H1 (cell line): ENCODE data around the gene SEMA3F. TPM values are rescaled to one million over a fixed set of nuclear protein-coding genes. Genes with fewer than 3 reads are reported as not detected.

ENCODE experiments used
- CTCF ChIA-PET: fragments of 300-600 bp; sonication (Branson Sonifier 250); formaldehyde crosslinking; loops from one replicate; lab custom pipeline; 2021; ENCODE audit not compliant: partially characterized antibody; lab: Charles Lee
- POLR2A ChIA-PET: fragments of 300-600 bp; sonication (Branson Sonifier 250); formaldehyde crosslinking; loops from one replicate; lab custom pipeline; 2021; ENCODE audit warnings: inconsistent platforms; ENCODE audit not compliant: partially characterized antibody; lab: Charles Lee
- DNase-seq, 2 experiments: peaks; one replicate each; pipeline versions ENCODE4 v3.0.0 to v3.0.0-alpha.2; 2010 to 2022; ENCODE audit warnings: low spot score in 2 of 2, low read depth in 1 of 2, mixed read lengths in 1 of 2
- FAIRE-seq: peaks from 2 replicates; lab custom pipeline; 2011; peaks lifted over from hg19 to GRCh38; lab: Jason Lieb, UNC
- H2AFZ ChIP-seq: 2 replicates; pipeline ENCODE4 v1.8.1; 2012; ENCODE audit warnings: low read length, inconsistent platforms
- H2AK5ac ChIP-seq: 2 replicates; pipeline ENCODE4 v1.6.1; 2013; ENCODE audit warnings: low read depth, low read length
- H2BK120ac ChIP-seq: replicated peaks from 2 replicates; pipeline ENCODE3; 2013; ENCODE audit warnings: low read depth, low read length, inconsistent platforms
- H2BK12ac ChIP-seq: 2 replicates; pipeline ENCODE4 v1.6.1; 2013; ENCODE audit warnings: low read depth, low read length
- H2BK15ac ChIP-seq: 2 replicates; pipeline ENCODE4 v1.6.1; 2013; ENCODE audit warnings: low read length
- H2BK20ac ChIP-seq: 2 replicates; pipeline ENCODE4 v1.6.1; 2013; ENCODE audit warnings: low read length
- H2BK5ac ChIP-seq: 2 replicates; pipeline ENCODE4 v1.6.1; 2013; ENCODE audit warnings: low read depth, low read length
- H3K14ac ChIP-seq: 2 replicates; pipeline ENCODE4 v1.6.1; 2013; ENCODE audit warnings: inconsistent platforms; ENCODE audit not compliant: insufficient read length
- H3K18ac ChIP-seq: 2 replicates; pipeline ENCODE4 v1.6.1; 2013; ENCODE audit warnings: low read length; ENCODE audit errors: extremely low read depth
- H3K23ac ChIP-seq: 2 replicates; pipeline ENCODE4 v1.6.1; 2013; ENCODE audit warnings: inconsistent platforms; ENCODE audit not compliant: insufficient read length
- H3K23me2 ChIP-seq: 2 replicates; pipeline ENCODE4 v1.6.1; 2013; ENCODE audit warnings: low read depth, low read length
- H3K27ac ChIP-seq: 2 replicates; pipeline ENCODE4 v1.6.1; 2011; ENCODE audit warnings: low read depth, low read length, inconsistent platforms
- H3K27me3 ChIP-seq, 4 experiments: replicated peaks in 1 of 4; 1 replicate in 1 of 4; 2 replicates in 3 of 4; pipeline versions ENCODE4 v1.6.1 to v1.8.1; 2011 to 2013; ENCODE audit warnings: low read length in 3 of 4, mild to moderate bottlenecking in 3 of 4, inconsistent platforms in 2 of 4, mixed read lengths in 2 of 4, moderate library complexity in 1 of 4; ENCODE audit not compliant: control insufficient read depth in 3 of 4, insufficient read depth in 3 of 4; ENCODE audit errors: extremely low read depth in 1 of 4
- H3K36me3 ChIP-seq, 4 experiments: 2 replicates each; pipeline versions ENCODE4 v1.6.1 to v1.8.1; 2011 to 2013; ENCODE audit warnings: mild to moderate bottlenecking in 4 of 4, low read length in 3 of 4, moderate library complexity in 2 of 4, control low read depth in 1 of 4, inconsistent platforms in 1 of 4; ENCODE audit not compliant: insufficient read depth in 4 of 4, control insufficient read depth in 2 of 4
- H3K4ac ChIP-seq: replicated peaks from 2 replicates; pipeline ENCODE3; 2013; ENCODE audit warnings: low read length, low read depth, mixed read lengths, inconsistent platforms; ENCODE audit not compliant: insufficient read length
- H3K4me1 ChIP-seq, 4 experiments: replicated peaks in 1 of 4; 1 replicate in 1 of 4; 2 replicates in 3 of 4; pipeline versions ENCODE4 v1.6.1 to v1.8.1; 2011 to 2013; ENCODE audit warnings: low read length in 3 of 4, inconsistent platforms in 2 of 4, mixed read lengths in 1 of 4; ENCODE audit not compliant: insufficient read depth in 4 of 4, control insufficient read depth in 3 of 4
- H3K4me2 ChIP-seq, 2 experiments: 2 replicates each; pipeline versions ENCODE4 v1.6.1 to v1.8.1; 2011 to 2013; ENCODE audit warnings: low read depth in 2 of 2, low read length in 2 of 2, control low read depth in 1 of 2, inconsistent platforms in 1 of 2, mild to moderate bottlenecking in 1 of 2; ENCODE audit not compliant: insufficient read depth in 1 of 2
- H3K4me3 ChIP-seq, 4 experiments: fragments of 200-600, 300-600 bp in 1 of 4; sonication (generic), shearing (Covaris generic), sonication (Bioruptor Twin) in 1 of 4; 2 replicates each; pipeline versions ENCODE4 v1.5.1 to v1.8.1; 2011 to 2016; ENCODE audit warnings: low read length in 4 of 4, low read depth in 3 of 4, control low read depth in 2 of 4, inconsistent platforms in 2 of 4, mild to moderate bottlenecking in 2 of 4, mixed read lengths in 1 of 4, moderate library complexity in 1 of 4; ENCODE audit not compliant: insufficient read depth in 2 of 4; ENCODE audit errors: extremely low read depth in 1 of 4
- H3K56ac ChIP-seq: replicated peaks from 2 replicates; pipeline ENCODE3; 2013; ENCODE audit warnings: low read depth, mild to moderate bottlenecking, mixed read lengths, low read length, inconsistent platforms; ENCODE audit not compliant: insufficient read length
- H3K79me1 ChIP-seq: 2 replicates; pipeline ENCODE4 v1.6.1; 2013; ENCODE audit warnings: low read depth, low read length, control low read depth
- H3K79me2 ChIP-seq, 2 experiments: 2 replicates each; pipeline versions ENCODE4 v1.6.1 to v1.8.1; 2012 to 2013; ENCODE audit warnings: low read length in 2 of 2, mild to moderate bottlenecking in 2 of 2, inconsistent platforms in 1 of 2; ENCODE audit not compliant: insufficient read depth in 2 of 2, control insufficient read depth in 1 of 2
- H3K9ac ChIP-seq, 4 experiments: replicated peaks in 1 of 4; 1 replicate in 1 of 4; 2 replicates in 3 of 4; pipeline versions ENCODE4 v1.6.1 to v1.8.1; 2011 to 2013; ENCODE audit warnings: low read depth in 3 of 4, low read length in 3 of 4, control low read depth in 2 of 4, mild to moderate bottlenecking in 2 of 4, moderate library complexity in 2 of 4, inconsistent platforms in 1 of 4; ENCODE audit errors: extremely low read depth in 1 of 4
- H3K9me3 ChIP-seq, 2 experiments: 2 replicates each; pipeline versions ENCODE4 v1.6.1 to v1.8.1; 2012 to 2013; ENCODE audit warnings: mild to moderate bottlenecking in 2 of 2, moderate library complexity in 2 of 2, control low read depth in 1 of 2, inconsistent platforms in 1 of 2, low read depth in 1 of 2, low read length in 1 of 2, mixed read lengths in 1 of 2; ENCODE audit not compliant: insufficient read depth in 2 of 2
- H4K20me1 ChIP-seq, 2 experiments: replicated peaks in 1 of 2; 2 replicates each; pipeline versions ENCODE3 to v1.8.1; 2011 to 2013; ENCODE audit warnings: inconsistent platforms in 2 of 2, low read length in 2 of 2, mild to moderate bottlenecking in 1 of 2; ENCODE audit not compliant: insufficient read depth in 2 of 2, control insufficient read depth in 1 of 2
- H4K5ac ChIP-seq: 2 replicates; pipeline ENCODE4 v1.6.1; 2013; ENCODE audit warnings: low read length, low read depth, mixed read lengths, inconsistent platforms; ENCODE audit not compliant: insufficient read length
- H4K8ac ChIP-seq: 2 replicates; pipeline ENCODE4 v1.8.0; 2013; ENCODE audit warnings: mild to moderate bottlenecking, moderate library complexity, low read length, inconsistent platforms; ENCODE audit not compliant: insufficient read depth; ENCODE audit errors: extremely low read depth
- H4K91ac ChIP-seq: replicated peaks from 2 replicates; pipeline ENCODE3; 2013; ENCODE audit warnings: low read length, mixed read lengths, inconsistent platforms; ENCODE audit not compliant: insufficient read length
- CBX8 ChIP-seq: fragments of 300-800, 300-1000 bp; sonication (generic); IDR thresholded peaks from 2 replicates; pipeline ENCODE4 v1.7.1; 2016; ENCODE audit warnings: low read depth, low read length, borderline replicate concordance
- CEBPB ChIP-seq: IDR thresholded peaks from 2 replicates; pipeline ENCODE4 v1.6.1; 2012; ENCODE audit warnings: low read depth, low read length
- CHD2 ChIP-seq: IDR thresholded peaks from 2 replicates; pipeline ENCODE4 v1.6.1; 2012; ENCODE audit warnings: low read length, improper control_type of control experiment
- GABPA ChIP-seq: IDR thresholded peaks from 2 replicates; pipeline ENCODE4 v1.6.1; 2011; ENCODE audit warnings: mild to moderate bottlenecking, low read length, moderate library complexity, borderline replicate concordance; ENCODE audit not compliant: insufficient read depth
- KDM1A ChIP-seq: fragments of 200-600, 300-600 bp; sonication (generic); IDR thresholded peaks from 2 replicates; pipeline ENCODE4 v1.7.1; 2016; ENCODE audit warnings: mild to moderate bottlenecking, low read length, borderline replicate concordance
- NANOG ChIP-seq: IDR thresholded peaks from 2 replicates; pipeline ENCODE4 v1.6.1; 2011; ENCODE audit warnings: low read length, low read depth, mild to moderate bottlenecking, inconsistent platforms; ENCODE audit not compliant: insufficient read depth, poor library complexity, severe bottlenecking
- RAD21 ChIP-seq, 2 experiments: IDR thresholded peaks in 1 of 2; conservative IDR thresholded peaks in 1 of 2; 2 replicates each; pipeline ENCODE4 v1.6.1; 2011; ENCODE audit warnings: low read depth in 2 of 2, low read length in 2 of 2, improper control_type of control experiment in 1 of 2, inconsistent platforms in 1 of 2, mild to moderate bottlenecking in 1 of 2, moderate library complexity in 1 of 2
- SP2 ChIP-seq: IDR thresholded peaks from 2 replicates; pipeline ENCODE4 v1.6.1; 2012; ENCODE audit warnings: mild to moderate bottlenecking, low read length, inconsistent platforms
- WGBS, 2 experiments: shearing (Covaris generic) in 1 of 2; methylation state at CpG; one replicate each; pipeline versions ENCODE4 v1.1.6 to v1.1.7; 2013 to 2015; ENCODE audit warnings: low lambda C conversion rate in 2 of 2, mixed read lengths in 2 of 2, inconsistent platforms in 1 of 2, low coverage in 1 of 2, missing lambda C conversion rate in 1 of 2; ENCODE audit not compliant: insufficient replicate concordance in 2 of 2, insufficient coverage in 1 of 2, insufficient read length in 1 of 2; ENCODE audit errors: extremely low coverage in 1 of 2, missing lambda C conversion rate in 1 of 2; 5-methylcytosine and 5-hydroxymethylcytosine counted together
- polyA plus RNA-seq, 7 experiments: library from polyadenylated mRNA; depleted of rRNA in 3 of 7; stranded (reverse) in 5 of 7; unstranded in 2 of 7; fragments of >200 nt in 5 of 7; fragments of 200-250 nt in 2 of 7; gene quantifications; 1 replicate in 5 of 7; 2 replicates in 1 of 7; 4 replicates in 1 of 7; pipeline versions ENCODE4 v1.2.1 to v1.2.3, GENCODE V29; 2011 to 2013; ENCODE audit warnings: missing spikeins in 2 of 7, mixed read lengths in 2 of 7
- total RNA-seq: library from RNA; stranded (reverse); fragmentation: NEBNext Ultra II Directional; extraction: Animal tissue kit (Norgen Biotek cat#: 25700); gene quantifications from 2 replicates; pipeline ENCODE4 v1.2.1, GENCODE V29; 2021
- TF ChIP-seq, protein P1 (sequence below), 3 experiments: IDR thresholded peaks; 1 replicate in 2 of 3; 2 replicates in 1 of 3; pipeline versions ENCODE4 v1.5.1 to v1.6.1; 2011; ENCODE audit warnings: low read length in 3 of 3, mild to moderate bottlenecking in 3 of 3, inconsistent platforms in 2 of 3, low read depth in 1 of 3, moderate library complexity in 1 of 3; ENCODE audit not compliant: insufficient read depth in 1 of 3; ENCODE audit errors: control extremely low read depth in 1 of 3
- TF ChIP-seq, protein P2 (sequence below): IDR thresholded peaks from 2 replicates; pipeline ENCODE4 v1.6.1; 2012; ENCODE audit warnings: inconsistent platforms

Gene SEMA3F
- total and polyA plus RNA-seq, 2 of the 8 experiments (the other 6 are each of a cell fraction or from before 2014, with no cell fraction given) = 20.3 to 37.0 TPM

DNA sequence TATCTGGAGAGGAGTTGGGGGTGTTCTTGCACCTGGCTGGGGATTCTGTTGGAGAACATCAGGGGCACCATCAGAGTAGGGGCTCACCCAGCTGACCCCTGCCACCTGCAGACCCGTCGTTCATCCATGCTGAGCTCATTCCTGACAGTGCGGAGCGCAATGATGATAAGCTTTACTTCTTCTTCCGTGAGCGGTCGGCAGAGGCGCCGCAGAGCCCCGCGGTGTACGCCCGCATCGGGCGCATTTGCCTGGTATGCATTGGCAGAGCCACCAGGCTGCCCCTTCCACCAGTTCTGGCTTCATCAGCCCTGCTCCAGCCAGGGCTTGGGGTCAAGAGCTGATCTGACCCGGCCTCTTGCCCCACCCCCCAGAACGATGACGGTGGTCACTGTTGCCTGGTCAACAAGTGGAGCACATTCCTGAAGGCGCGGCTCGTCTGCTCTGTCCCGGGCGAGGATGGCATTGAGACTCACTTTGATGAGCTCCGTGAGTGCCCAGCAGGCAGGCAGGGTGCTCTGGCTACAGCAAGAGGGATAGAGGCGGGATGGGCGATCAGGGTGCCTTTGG is 27.5 kb downstream of the SEMA3F start:
- H3K4me2 ChIP-seq = no peak overlapping the region
- H3K27ac ChIP-seq = no peak overlapping the region
- H4K91ac ChIP-seq = no peak overlapping the region
- H2BK5ac ChIP-seq = no peak overlapping the region; the same call in 1 of the 2 replicates
- H3K4ac ChIP-seq = no peak overlapping the region
- no peaks in the 10 kb centered on the region for H3K9me3 ChIP-seq
- 95% methylated on average over 26 of the region's 26 CpGs; no CpG with 5 or more reads in 1 of the 2 experiments for WGBS, 2 experiments
- H3K79me1 ChIP-seq = no peaks in the 10 kb centered on the region
- H2BK20ac ChIP-seq = no peak overlapping the region
- no peak overlapping the region for H3K56ac ChIP-seq
- H2AFZ ChIP-seq = no peak overlapping the region
- no peaks in the 10 kb centered on the region for H3K4me1 ChIP-seq
- POLR2A ChIA-PET = interaction anchor here (1.6 to 3.2 kb wide), 5 partner anchors 8 to 61 kb away, joined by 5 to 19 read pairs (median 6); no protein-coding TSS in a partner anchor
- H3K23me2 ChIP-seq = no peaks in the 10 kb centered on the region
- DNase-seq (no peak), FAIRE-seq (no peak)
- H3K14ac ChIP-seq = no peak overlapping the region
- H3K36me3 ChIP-seq = peaks cover 8 to 44% (median 24%) of the 10 kb centered on the region in 4 experiments; a peak in 7 of 8 replicates
- no peak overlapping the region for H2BK15ac ChIP-seq
- no peak overlapping the region for H2AK5ac ChIP-seq
- H3K79me2 ChIP-seq = no peaks in the 10 kb centered on the region
- H3K18ac ChIP-seq = no peak overlapping the region
- no peak overlapping the region for H2BK120ac ChIP-seq
- H3K23ac ChIP-seq = no peak overlapping the region
- CTCF ChIA-PET = interaction anchor here (0.7 to 25.0 kb wide), 16 partner anchors 8 to 99 kb away, joined by 3 to 1138 read pairs (median 4); partner anchors contain the start of genes GNAT1 and SLC38A3
- no peak overlapping the region for H3K9ac ChIP-seq
- H3K27me3 ChIP-seq = no peaks in the 10 kb centered on the region
- no peak overlapping the region for H4K5ac ChIP-seq
- H2BK12ac ChIP-seq = no peak overlapping the region
- H3K4me3 ChIP-seq = no peak overlapping the region
- H4K20me1 ChIP-seq = peaks cover 0 to 5% of the 10 kb centered on the region in 2 experiments
- H4K8ac ChIP-seq = peak overlapping the region; percentile 15; the same call in 1 of the 2 replicates
- TF ChIP-seq CHD2 (no peak), NANOG (no peak), KDM1A (no peak), CBX8 (no peak), SP2 (no peak), RAD21 (IDR thresholded peaks at IDR 0.05 in 1 of 2, conservative IDR thresholded peaks at IDR 0.05 in 1 of 2; ENCODE audit: low read depth in 2 of 2, low read length in 2 of 2) (no peak), GABPA (no peak), CEBPB (no peak)
- TF ChIP-seq, protein P1, sequence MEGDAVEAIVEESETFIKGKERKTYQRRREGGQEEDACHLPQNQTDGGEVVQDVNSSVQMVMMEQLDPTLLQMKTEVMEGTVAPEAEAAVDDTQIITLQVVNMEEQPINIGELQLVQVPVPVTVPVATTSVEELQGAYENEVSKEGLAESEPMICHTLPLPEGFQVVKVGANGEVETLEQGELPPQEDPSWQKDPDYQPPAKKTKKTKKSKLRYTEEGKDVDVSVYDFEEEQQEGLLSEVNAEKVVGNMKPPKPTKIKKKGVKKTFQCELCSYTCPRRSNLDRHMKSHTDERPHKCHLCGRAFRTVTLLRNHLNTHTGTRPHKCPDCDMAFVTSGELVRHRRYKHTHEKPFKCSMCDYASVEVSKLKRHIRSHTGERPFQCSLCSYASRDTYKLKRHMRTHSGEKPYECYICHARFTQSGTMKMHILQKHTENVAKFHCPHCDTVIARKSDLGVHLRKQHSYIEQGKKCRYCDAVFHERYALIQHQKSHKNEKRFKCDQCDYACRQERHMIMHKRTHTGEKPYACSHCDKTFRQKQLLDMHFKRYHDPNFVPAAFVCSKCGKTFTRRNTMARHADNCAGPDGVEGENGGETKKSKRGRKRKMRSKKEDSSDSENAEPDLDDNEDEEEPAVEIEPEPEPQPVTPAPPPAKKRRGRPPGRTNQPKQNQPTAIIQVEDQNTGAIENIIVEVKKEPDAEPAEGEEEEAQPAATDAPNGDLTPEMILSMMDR (IDR thresholded peaks at IDR 0.05; ENCODE audit: control extremely low read depth in 1 of 3, insufficient read depth in 1 of 3, low read depth in 1 of 3, low read length in 3 of 3) = no peak
- TF ChIP-seq, protein P2, sequence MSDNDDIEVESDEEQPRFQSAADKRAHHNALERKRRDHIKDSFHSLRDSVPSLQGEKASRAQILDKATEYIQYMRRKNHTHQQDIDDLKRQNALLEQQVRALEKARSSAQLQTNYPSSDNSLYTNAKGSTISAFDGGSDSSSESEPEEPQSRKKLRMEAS = no peak
